HepG2 (cell line): ENCODE results near the gene B3GAT3. TPM values are rescaled to one million over a fixed set of nuclear protein-coding genes. Genes with fewer than 3 reads are reported as not detected.

ENCODE experiments used
- ADNP ChIP-seq: sonication (generic); formaldehyde crosslinking; IDR thresholded peaks from 2 replicates; pipeline ENCODE4 v1.4.0; 2020; ENCODE audit warnings: missing genetic modification reagents
- ATF6 ChIP-seq: sonication (generic); formaldehyde crosslinking; conservative IDR thresholded peaks from 2 replicates; pipeline ENCODE4 v1.4.0; 2020; ENCODE audit warnings: missing genetic modification reagents
- EED ChIP-seq: sonication (generic); formaldehyde crosslinking; IDR thresholded peaks from 2 replicates; pipeline ENCODE4 v1.5.0; 2020; ENCODE audit warnings: mild to moderate bottlenecking, missing genetic modification reagents
- FOXA3 ChIP-seq: IDR thresholded peaks from 2 replicates; pipeline ENCODE4 v1.6.1; 2016; ENCODE audit warnings: missing genetic modification reagents, missing compliant biosample characterization
- IRF2 ChIP-seq: IDR thresholded peaks from 2 replicates; pipeline ENCODE4 v1.6.1; 2018; ENCODE audit warnings: missing genetic modification reagents, missing compliant biosample characterization
- KLF15 ChIP-seq: sonication (generic); formaldehyde crosslinking; IDR thresholded peaks from 2 replicates; pipeline ENCODE4 v1.8.1; 2023; ENCODE audit warnings: borderline replicate concordance, mild to moderate bottlenecking, inconsistent platforms, missing genetic modification reagents, mixed read lengths
- MATR3 ChIP-seq: sonication (generic); formaldehyde crosslinking; IDR thresholded peaks from 2 replicates; pipeline ENCODE4 v1.4.0; 2020; ENCODE audit warnings: missing genetic modification reagents
- MXD1 ChIP-seq: sonication (generic); formaldehyde crosslinking; IDR thresholded peaks from 2 replicates; pipeline ENCODE4 v1.4.0; 2020; ENCODE audit warnings: mild to moderate bottlenecking, missing genetic modification reagents
- SCMH1 ChIP-seq: sonication (generic); formaldehyde crosslinking; IDR thresholded peaks from 2 replicates; pipeline ENCODE4 v1.9.0; 2021; ENCODE audit warnings: missing genetic modification reagents, mild to moderate bottlenecking, borderline replicate concordance
- SP140L ChIP-seq: sonication (generic); formaldehyde crosslinking; IDR thresholded peaks from 2 replicates; pipeline ENCODE4 v1.4.0; 2020; ENCODE audit warnings: missing genetic modification reagents, borderline replicate concordance
- ZBTB14 ChIP-seq: sonication (generic); formaldehyde crosslinking; IDR thresholded peaks from 2 replicates; pipeline ENCODE4 v1.4.0; 2020; ENCODE audit warnings: missing genetic modification reagents
- ZFX ChIP-seq: sonication (generic); formaldehyde crosslinking; IDR thresholded peaks from 2 replicates; pipeline ENCODE4 v1.4.0; 2020; ENCODE audit warnings: mild to moderate bottlenecking, low read depth, missing genetic modification reagents, moderate library complexity
- ZNF430 ChIP-seq: sonication (generic); formaldehyde crosslinking; IDR thresholded peaks from 2 replicates; pipeline ENCODE4 v1.9.0; 2021; ENCODE audit warnings: mild to moderate bottlenecking, missing genetic modification reagents
- ZNF484 ChIP-seq: sonication (generic); formaldehyde crosslinking; IDR thresholded peaks from 2 replicates; pipeline ENCODE4 v1.5.1; 2020; ENCODE audit warnings: mild to moderate bottlenecking, low read depth, missing genetic modification reagents, borderline replicate concordance
- ZNF530 ChIP-seq: sonication (generic); formaldehyde crosslinking; IDR thresholded peaks from 2 replicates; pipeline ENCODE4 v1.5.0; 2020; ENCODE audit warnings: low read depth, mild to moderate bottlenecking, missing genetic modification reagents
- ZNF546 ChIP-seq: sonication (generic); formaldehyde crosslinking; conservative IDR thresholded peaks from 2 replicates; pipeline ENCODE4 v1.8.1; 2023; ENCODE audit warnings: mild to moderate bottlenecking, missing genetic modification reagents
- ZNF564 ChIP-seq: sonication (generic); formaldehyde crosslinking; IDR thresholded peaks from 2 replicates; pipeline ENCODE4 v1.8.1; 2023; ENCODE audit warnings: mild to moderate bottlenecking, missing genetic modification reagents
- polyA plus RNA-seq, 8 experiments: library from polyadenylated mRNA; depleted of rRNA in 3 of 8; stranded (reverse) in 7 of 8; unstranded in 1 of 8; fragments of >200 nt; fragmentation: Illumina TruSeq in 4 of 8; extraction: Trizol in 4 of 8; gene quantifications; 2 replicates each; pipeline versions ENCODE4 v1.2.1 to v1.2.3, GENCODE V29; 2011 to 2016; ENCODE audit warnings: low read depth in 4 of 8, missing spikeins in 1 of 8, mixed read lengths in 1 of 8; ENCODE audit not compliant: insufficient read depth in 1 of 8
- total RNA-seq, 5 experiments: library from RNA; depleted of rRNA; stranded (reverse); fragments of >200 nt; fragmentation: Illumina TruSeq; extraction: Trizol; gene quantifications; 2 replicates each; pipeline ENCODE4 v1.2.3, GENCODE V29; 2016; ENCODE audit warnings: low read depth in 1 of 5
- TF ChIP-seq, protein P1 (sequence below): sonication (generic); formaldehyde crosslinking; IDR thresholded peaks from 2 replicates; pipeline ENCODE4 v1.4.0; 2020; ENCODE audit warnings: missing genetic modification reagents
- TF ChIP-seq, protein P2 (sequence below): sonication (generic); formaldehyde crosslinking; IDR thresholded peaks from 2 replicates; pipeline ENCODE4 v1.4.0; 2020; ENCODE audit warnings: missing genetic modification reagents
- TF ChIP-seq, protein P3 (sequence below): sonication (generic); formaldehyde crosslinking; IDR thresholded peaks from 2 replicates; pipeline ENCODE4 v1.9.0; 2022; ENCODE audit warnings: low read depth, missing genetic modification reagents

The B3GAT3 gene
- total and polyA plus RNA-seq, 2 of the 13 experiments (the other 11 are each of a cell fraction or from before 2014, with no cell fraction given), result 21.3 to 26.1 TPM

- TF ChIP-seq ATF6 (CRISPR knock-in tag), result 0 out of 2 replicates have a peak, but pooled peaks have one; percentile 66
- TF ChIP-seq ZNF564, result 0 out of 2 replicates have a peak, but pooled peaks have one; percentile 69
- no peak for TF ChIP-seq ZBTB14
- no peak for TF ChIP-seq ZNF484 (CRISPR knock-in tag)
- no peak for TF ChIP-seq ZNF530 (CRISPR knock-in tag)
- TF ChIP-seq ZNF430 (CRISPR knock-in tag), result peak; percentile 96
- TF ChIP-seq MXD1 (CRISPR knock-in tag), result peak; percentile 76; the same call in 1 of the 2 replicates
- 0 out of 2 replicates have a peak, but pooled peaks have one; percentile 76 for TF ChIP-seq SP140L (CRISPR knock-in tag)
- peak; percentile 55; the same call in 1 of the 2 replicates for TF ChIP-seq ZFX (CRISPR knock-in tag)
- TF ChIP-seq, protein P1, sequence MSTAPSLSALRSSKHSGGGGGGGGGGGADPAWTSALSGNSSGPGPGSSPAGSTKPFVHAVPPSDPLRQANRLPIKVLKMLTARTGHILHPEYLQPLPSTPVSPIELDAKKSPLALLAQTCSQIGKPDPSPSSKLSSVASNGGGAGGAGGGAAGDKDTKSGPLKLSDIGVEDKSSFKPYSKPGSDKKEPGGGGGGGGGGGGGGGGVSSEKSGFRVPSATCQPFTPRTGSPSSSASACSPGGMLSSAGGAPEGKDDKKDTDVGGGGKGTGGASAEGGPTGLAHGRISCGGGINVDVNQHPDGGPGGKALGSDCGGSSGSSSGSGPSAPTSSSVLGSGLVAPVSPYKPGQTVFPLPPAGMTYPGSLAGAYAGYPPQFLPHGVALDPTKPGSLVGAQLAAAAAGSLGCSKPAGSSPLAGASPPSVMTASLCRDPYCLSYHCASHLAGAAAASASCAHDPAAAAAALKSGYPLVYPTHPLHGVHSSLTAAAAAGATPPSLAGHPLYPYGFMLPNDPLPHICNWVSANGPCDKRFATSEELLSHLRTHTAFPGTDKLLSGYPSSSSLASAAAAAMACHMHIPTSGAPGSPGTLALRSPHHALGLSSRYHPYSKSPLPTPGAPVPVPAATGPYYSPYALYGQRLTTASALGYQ (CRISPR knock-in tag), result no peak
- peak; percentile 81 for TF ChIP-seq FOXA3 (CRISPR knock-in tag)
- TF ChIP-seq, protein P2, sequence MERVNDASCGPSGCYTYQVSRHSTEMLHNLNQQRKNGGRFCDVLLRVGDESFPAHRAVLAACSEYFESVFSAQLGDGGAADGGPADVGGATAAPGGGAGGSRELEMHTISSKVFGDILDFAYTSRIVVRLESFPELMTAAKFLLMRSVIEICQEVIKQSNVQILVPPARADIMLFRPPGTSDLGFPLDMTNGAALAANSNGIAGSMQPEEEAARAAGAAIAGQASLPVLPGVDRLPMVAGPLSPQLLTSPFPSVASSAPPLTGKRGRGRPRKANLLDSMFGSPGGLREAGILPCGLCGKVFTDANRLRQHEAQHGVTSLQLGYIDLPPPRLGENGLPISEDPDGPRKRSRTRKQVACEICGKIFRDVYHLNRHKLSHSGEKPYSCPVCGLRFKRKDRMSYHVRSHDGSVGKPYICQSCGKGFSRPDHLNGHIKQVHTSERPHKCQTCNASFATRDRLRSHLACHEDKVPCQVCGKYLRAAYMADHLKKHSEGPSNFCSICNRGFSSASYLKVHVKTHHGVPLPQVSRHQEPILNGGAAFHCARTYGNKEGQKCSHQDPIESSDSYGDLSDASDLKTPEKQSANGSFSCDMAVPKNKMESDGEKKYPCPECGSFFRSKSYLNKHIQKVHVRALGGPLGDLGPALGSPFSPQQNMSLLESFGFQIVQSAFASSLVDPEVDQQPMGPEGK, result peak; percentile 58
- no peak for TF ChIP-seq SCMH1 (CRISPR knock-in tag)
- TF ChIP-seq ADNP, result no peak
- TF ChIP-seq EED (CRISPR knock-in tag), result 0 out of 2 replicates have a peak, but pooled peaks have one; percentile 20
- TF ChIP-seq, protein P3, sequence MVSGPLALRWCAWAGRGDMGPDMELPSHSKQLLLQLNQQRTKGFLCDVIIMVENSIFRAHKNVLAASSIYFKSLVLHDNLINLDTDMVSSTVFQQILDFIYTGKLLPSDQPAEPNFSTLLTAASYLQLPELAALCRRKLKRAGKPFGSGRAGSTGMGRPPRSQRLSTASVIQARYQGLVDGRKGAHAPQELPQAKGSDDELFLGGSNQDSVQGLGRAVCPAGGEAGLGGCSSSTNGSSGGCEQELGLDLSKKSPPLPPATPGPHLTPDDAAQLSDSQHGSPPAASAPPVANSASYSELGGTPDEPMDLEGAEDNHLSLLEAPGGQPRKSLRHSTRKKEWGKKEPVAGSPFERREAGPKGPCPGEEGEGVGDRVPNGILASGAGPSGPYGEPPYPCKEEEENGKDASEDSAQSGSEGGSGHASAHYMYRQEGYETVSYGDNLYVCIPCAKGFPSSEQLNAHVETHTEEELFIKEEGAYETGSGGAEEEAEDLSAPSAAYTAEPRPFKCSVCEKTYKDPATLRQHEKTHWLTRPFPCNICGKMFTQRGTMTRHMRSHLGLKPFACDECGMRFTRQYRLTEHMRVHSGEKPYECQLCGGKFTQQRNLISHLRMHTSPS (CRISPR knock-in tag), result peak; percentile 81; the same call in 1 of the 2 replicates
- TF ChIP-seq MATR3 (CRISPR knock-in tag), result no peak
- no peak for TF ChIP-seq KLF15 (CRISPR knock-in tag)
- TF ChIP-seq IRF2 (CRISPR knock-in tag), result peak; percentile 95
- no peak for TF ChIP-seq ZNF546 (CRISPR knock-in tag)
Measured at GRCh38 chr11:62591448-62592145, 30.2 kb downstream of the B3GAT3 start, which contains the start of gene TUT1 (continued).
